Activated naive CD4-positive, alpha-beta T cell treated with anti-CD3 and anti-CD28 coated beads, Interleukin-2, amount 10 ng/mL, durations not matched to agents 5 hours and 36 hours (primary cell): ENCODE data around the gene TRABD. TPM values are rescaled to one million over a fixed set of nuclear protein-coding genes. Genes with fewer than 3 reads are reported as not detected.

Source experiments
- total RNA-seq, 2 experiments: library from RNA; stranded (reverse); gene quantifications; one replicate each; pipeline ENCODE4 v1.2.3, GENCODE V29; 2021

The TRABD gene, protein sequence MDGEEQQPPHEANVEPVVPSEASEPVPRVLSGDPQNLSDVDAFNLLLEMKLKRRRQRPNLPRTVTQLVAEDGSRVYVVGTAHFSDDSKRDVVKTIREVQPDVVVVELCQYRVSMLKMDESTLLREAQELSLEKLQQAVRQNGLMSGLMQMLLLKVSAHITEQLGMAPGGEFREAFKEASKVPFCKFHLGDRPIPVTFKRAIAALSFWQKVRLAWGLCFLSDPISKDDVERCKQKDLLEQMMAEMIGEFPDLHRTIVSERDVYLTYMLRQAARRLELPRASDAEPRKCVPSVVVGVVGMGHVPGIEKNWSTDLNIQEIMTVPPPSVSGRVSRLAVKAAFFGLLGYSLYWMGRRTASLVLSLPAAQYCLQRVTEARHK
- 100 to 1,000 TPM; 115 to 118 TPM for total RNA-seq

DNA sequence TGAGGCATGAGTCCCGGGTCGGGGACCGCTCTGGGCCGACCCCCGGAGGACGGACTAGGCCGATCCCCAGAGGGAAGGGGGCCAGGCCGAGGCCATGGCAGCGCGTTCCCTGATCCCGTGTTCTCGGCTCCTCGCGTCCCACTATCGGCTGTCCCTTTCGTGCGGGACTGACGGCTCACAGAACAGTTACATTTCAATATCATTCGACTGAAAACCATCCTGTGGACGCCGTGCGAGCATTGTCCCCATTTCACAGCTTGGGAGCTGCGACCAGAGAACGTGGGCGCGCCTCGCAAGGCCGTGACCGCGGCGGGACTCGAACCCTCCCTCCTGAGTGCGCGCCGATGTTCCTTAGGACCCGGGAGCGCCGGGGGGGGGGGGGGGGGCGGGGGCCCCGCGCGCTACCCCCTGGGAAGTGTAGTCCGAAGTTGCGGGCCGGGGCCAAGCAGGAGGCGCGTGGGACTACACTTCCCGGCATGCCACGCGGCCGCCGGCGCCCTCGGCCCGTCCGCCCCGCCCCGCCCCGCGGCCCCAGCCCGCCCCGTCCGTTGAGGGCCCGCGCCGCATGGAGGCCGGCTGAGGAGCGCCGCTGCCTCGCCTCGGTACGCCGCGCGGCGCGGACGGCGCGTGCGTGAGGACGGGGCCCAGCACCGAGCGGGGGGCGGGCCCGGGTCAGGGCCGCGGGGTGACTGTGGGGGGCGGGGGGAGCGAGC lies at the start of gene TRABD:
TRABD (plus strand) TSS at position 539 of the 713 bp plus-strand sequence. CDS start 7,148 bp downstream, outside the sequence.

DNA sequence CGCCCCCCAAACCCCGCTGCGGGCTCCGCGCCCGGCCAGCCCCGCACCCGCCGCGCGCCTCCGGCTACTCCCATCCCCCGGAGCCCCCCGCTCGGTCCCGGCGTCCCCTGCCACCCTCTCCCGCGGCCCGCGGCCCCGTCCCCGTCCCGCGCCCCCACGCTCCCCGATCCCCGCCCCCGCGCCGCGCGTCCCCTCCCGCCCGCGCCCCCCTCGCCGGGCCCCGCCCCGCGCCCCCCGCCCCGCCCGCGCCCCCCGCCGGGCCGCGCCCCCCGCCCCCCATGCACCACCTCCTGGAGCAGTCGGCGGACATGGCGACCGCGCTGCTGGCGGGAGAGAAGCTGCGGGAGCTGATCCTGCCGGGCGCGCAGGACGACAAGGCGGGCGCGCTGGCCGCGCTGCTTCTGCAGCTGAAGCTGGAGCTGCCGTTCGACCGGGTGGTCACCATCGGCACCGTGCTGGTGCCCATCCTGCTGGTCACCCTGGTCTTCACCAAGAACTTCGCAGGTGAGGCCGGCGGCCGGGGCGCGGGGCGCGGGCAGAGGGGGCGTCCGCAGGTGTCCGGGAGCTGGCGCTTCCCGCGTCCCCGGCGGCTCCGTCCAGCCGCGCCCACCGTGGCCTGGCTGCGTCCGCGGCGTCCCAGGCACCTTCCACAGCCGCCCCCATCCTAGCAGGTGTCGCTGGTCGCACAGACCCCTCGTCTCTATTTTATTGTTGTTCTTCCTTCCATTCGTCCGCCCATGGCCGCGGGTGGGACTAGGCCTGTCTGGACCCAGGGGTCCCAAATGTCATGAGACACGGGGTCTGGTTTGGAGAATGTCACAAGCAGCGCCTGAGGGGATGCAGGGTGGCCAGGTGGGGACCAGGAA lies 15.0 kb upstream of the TRABD start, which contains the start of gene PANX2:
PANX2 (plus strand) TSS at position 279 of the 866 bp plus-strand sequence; CDS start at position 279, 0 bp downstream.

DNA sequence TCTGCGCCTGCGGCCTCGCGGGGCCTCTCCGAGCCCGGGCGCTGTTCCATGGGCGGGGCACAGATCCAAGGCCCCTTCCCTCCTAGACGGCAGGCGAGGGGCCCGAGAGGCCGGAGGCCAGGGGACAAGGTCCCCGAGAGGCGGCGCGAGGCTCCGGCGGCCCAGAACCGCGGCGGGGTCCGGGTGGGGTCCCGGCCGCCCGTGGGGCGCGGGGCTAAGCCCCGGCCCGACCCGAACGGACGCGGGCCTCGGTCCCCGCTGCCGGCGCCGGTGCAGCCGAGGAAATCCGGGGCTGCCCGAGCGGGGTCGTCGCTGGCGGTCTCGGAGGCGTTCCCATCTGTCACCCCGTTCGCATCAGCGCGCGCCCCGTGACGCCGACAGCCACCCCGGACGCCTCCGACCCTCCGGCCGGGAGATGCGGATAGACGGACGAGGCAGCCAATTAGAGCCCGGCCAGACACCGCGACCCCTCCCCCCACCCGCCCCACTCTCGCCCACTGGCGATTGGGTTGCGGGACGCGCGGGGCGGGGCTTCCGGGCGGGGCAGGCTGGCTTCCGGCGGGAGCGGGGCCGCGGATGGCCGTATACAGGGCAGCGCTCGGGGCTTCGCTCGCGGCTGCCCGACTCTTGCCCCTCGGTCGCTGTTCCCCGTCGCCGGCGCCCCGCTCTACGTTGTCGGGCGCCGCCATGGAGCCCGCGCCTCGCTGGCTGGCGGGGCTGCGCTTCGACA lies 14.9 kb downstream of the TRABD start, which contains the start of gene SELENOO:
SELENOO (plus strand) TSS at position 551 of the 730 bp plus-strand sequence; CDS start at position 577, 26 bp downstream.

DNA sequence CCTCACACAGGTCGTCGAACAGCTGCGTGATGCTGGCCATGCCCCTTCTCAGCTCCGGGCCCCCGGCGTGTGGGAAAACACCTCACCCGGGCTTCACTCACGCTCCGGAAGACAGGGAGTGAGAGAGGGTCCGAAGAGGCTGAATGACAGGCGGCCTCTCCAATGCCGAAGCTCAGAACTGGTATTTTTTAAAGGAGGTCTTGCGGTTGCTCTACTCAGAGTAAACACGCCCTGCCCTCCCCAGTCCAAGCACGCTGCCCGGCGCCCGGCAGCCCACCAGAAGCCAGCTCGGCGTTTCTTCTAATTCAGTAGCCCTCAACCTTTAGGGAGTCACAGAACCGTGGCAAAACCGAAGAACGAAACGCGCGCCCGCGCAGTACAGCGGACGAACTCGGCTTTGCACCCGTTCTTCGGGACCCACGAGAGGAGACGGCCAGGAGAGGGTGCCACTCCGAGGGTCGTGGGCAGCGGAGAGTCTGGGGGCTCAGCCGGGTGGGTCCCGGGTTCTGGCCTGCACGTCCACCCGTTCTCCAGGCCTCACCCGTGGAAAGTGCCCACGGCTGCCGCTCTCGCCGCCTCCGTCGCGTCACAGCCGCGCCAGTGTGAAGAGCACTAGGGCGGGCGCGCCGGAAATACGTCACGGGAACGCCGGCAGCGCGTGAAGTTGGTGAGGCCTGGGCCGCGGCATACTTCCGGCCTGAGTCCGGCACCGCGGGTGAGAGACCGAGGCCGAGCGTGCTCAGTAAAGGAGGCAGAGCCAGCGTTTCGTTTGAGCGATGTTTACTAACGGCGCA lies 58.9 kb downstream of the TRABD start, which contains the start of gene TUBGCP6:
TUBGCP6 (minus strand) TSS at position 604 of the 794 bp plus-strand sequence; CDS start at position 40, 564 bp downstream.

Other genes with a start within 250 kb of the TRABD start
- 10 to 100 TPM; 40.3 to 42.1 TPM for gene PIM3, start 225.1 kb upstream of the TRABD start, total RNA-seq
- gene IL17REL, start 173.1 kb upstream of the TRABD start, total RNA-seq = not detected
- not detected for gene TTLL8, start 127.6 kb upstream of the TRABD start, total RNA-seq
- gene MLC1, start 100.5 kb upstream of the TRABD start, total RNA-seq = under 1 TPM; 0.43 to 0.68 TPM
- not detected for gene MOV10L1, start 95.9 kb upstream of the TRABD start, total RNA-seq
- under 1 TPM; 0.20 to 0.22 TPM for gene PANX2, start 15.2 kb upstream of the TRABD start, total RNA-seq
- gene SELENOO, start 15.1 kb downstream of the TRABD start, total RNA-seq = 10 to 100 TPM; 22.6 to 24.6 TPM
- 10 to 100 TPM; 58.8 to 62.5 TPM for gene TUBGCP6, start 59.1 kb downstream of the TRABD start, total RNA-seq
- gene HDAC10, start 65.4 kb downstream of the TRABD start, total RNA-seq = 10 to 100 TPM; 91.0 to 92.5 TPM
- 1 to 10 TPM; 3.2 to 3.3 TPM for gene MAPK12, start 75.8 kb downstream of the TRABD start, total RNA-seq
- 10 to 100 TPM in 1 of 2 experiments, 1 to 10 TPM in 1; 8.9 to 11.4 TPM for gene MAPK11, start 84.5 kb downstream of the TRABD start, total RNA-seq
- gene PLXNB2, start 121.7 kb downstream of the TRABD start, total RNA-seq = 10 to 100 TPM; 16.1 to 16.4 TPM
- gene DENND6B, start 141.1 kb downstream of the TRABD start, total RNA-seq = 1 to 10 TPM; 4.5 to 4.7 TPM
- gene PPP6R2, start 157.4 kb downstream of the TRABD start, total RNA-seq = 10 to 100 TPM; 54.5 to 60.9 TPM